Measurements from ENCODE around the gene LRBA.

DNA sequence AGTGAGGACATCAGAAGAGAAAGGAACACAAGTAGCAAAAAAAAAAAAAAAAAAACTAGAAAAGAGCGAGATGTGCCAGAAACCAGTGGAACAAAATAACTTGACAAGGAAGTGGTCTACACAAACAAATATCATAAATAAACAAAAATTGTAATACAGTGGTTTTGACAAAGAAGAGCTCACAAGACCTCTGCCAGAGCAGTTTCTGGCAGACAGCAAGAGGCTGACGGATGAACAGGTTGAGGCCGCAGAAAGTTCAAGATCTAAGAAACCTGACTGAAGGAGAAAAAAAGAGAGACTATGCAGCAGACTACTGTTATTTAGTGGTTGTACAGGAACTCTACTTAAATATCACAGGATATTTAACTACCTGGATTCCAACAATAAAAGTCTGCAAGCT is 367.0 kb downstream of the LRBA start:
- TF ChIP-seq, protein P1, sequence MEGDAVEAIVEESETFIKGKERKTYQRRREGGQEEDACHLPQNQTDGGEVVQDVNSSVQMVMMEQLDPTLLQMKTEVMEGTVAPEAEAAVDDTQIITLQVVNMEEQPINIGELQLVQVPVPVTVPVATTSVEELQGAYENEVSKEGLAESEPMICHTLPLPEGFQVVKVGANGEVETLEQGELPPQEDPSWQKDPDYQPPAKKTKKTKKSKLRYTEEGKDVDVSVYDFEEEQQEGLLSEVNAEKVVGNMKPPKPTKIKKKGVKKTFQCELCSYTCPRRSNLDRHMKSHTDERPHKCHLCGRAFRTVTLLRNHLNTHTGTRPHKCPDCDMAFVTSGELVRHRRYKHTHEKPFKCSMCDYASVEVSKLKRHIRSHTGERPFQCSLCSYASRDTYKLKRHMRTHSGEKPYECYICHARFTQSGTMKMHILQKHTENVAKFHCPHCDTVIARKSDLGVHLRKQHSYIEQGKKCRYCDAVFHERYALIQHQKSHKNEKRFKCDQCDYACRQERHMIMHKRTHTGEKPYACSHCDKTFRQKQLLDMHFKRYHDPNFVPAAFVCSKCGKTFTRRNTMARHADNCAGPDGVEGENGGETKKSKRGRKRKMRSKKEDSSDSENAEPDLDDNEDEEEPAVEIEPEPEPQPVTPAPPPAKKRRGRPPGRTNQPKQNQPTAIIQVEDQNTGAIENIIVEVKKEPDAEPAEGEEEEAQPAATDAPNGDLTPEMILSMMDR (IDR thresholded peaks at IDR 0.05; ENCODE audit: extremely low read depth in 1 of 2, insufficient read depth in 1 of 2, low read depth in 1 of 2, low read length in 2 of 2), result no peak
- TF ChIP-seq EZH2 (IDR thresholded peaks at IDR 0.05; ENCODE audit: borderline replicate concordance, low read depth, low read length, severe bottlenecking) (no peak), FOS (IDR thresholded peaks at IDR 0.05; ENCODE audit: borderline replicate concordance, insufficient read depth, low read length) (no peak), POLR2A (IDR thresholded peaks at IDR 0.05; ENCODE audit: low read depth, low read length) (no peak), POLR2AphosphoS5 (IDR thresholded peaks at IDR 0.05; ENCODE audit: insufficient read depth, low read depth, low read length) (no peak), MAX (IDR thresholded peaks at IDR 0.05; ENCODE audit: insufficient read depth, insufficient read length) (no peak)
